Glomerular endothelial cell (primary cell): ENCODE results near the gene PTH. TPM values are rescaled to one million over a fixed set of nuclear protein-coding genes. Genes with fewer than 3 reads are reported as not detected.

Experiments
- DNase-seq: peaks from one replicate; pipeline ENCODE4 v3.0.0-alpha.2; 2011; ENCODE audit warnings: low read depth, low spot score; ENCODE audit errors: extremely low read depth
- total RNA-seq: library from RNA; depleted of rRNA; stranded (reverse); fragments of >200 nt; gene quantifications from 2 replicates; pipeline ENCODE4 v1.2.3, GENCODE V29; 2015

Gene PTH
- not detected in 2 replicates for total RNA-seq

DNA sequence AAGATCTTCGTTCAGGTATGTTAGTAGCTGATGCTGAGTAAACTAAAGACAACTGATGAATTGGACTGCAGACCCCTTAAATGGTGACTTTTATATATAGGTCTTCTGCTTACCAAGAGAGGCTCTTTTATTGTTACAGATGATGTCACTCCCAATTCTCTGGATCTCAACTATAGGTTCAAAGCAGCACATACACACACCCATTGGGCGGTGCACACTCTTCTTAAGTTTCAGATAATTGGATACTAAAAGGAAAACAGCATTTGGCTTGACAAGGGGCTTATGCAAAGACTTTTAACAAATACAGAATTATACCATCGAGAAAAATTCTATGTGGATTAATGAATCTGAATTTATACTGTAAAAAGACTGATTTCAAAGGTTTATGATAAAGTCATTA is at the start of gene PTH:
Gene PTH (minus strand): TSS at position 69 of the 400 bp plus-strand sequence. CDS start 3,142 bp downstream, outside the sequence.
- no peak for DNase-seq

GRCh38 chr11:13538044-13538443 is 42.2 kb upstream of the PTH start:
- no peak for DNase-seq

- DNase-seq: no peak
These were observed 40.0 kb upstream of the PTH start for GRCh38 chr11:13535819-13536218.

DNA sequence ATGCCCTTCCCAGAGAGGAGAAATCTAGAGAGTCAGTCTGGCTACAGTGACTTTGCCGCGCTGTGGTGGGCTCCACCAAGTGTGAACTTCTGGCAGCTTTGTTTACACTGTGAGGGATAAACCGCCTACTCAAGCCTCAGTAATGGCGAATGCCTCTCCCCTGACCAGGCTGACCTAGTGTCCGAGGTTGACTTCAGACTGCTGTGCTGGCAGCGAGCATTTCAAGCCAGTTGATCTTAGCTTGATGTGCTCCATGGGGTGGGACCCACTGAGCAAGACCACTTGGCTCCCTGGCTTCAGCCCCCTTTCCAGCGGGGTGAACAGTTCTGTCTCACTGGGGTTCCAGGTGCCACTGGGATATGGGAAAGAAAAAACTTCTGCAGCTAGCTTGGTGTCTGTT is 38.6 kb upstream of the PTH start:
- DNase-seq: no peak

DNA sequence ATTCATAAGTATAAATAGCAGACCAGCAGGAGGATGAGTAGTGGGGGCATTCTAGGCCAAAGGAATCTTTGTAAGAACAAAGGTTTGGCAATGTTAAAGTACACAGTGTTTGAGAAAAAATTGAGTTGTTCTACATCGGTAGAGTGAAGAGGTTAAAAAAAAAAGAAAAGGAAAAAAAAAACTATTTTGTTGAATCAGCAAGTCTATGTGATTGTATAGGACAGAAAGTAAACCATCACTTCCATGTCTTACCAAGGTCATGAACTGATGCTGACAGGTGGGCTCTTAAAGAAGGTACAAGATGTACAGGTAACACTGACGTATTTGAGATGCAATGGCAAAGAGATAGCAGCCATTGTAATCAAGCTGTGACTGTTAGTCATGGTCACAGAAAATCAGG is 29.5 kb upstream of the PTH start:
- no peak for DNase-seq

DNA sequence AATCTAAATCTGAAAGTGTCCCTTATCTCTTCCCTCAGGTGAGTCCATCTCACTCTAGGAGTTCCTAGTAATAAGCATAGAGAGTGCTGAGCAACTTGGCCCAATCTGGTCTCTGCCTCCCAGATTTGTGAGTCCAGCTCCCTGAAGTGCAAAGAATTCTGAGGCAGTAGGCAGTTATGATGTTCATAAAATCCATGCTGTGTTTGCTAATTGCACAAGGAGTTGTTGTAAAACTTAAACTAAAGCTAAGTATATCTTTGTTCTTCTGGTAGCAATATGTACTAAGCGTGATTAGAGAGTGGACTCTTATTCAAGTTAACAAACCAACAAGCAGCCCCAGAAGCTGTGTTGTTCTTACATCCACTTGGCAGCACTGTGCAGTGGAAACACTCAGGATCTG is 7.6 kb upstream of the PTH start:
- DNase-seq: no peak

- no peak for DNase-seq
These were observed 6.7 kb upstream of the PTH start for GRCh38 chr11:13502492-13502891.

DNA sequence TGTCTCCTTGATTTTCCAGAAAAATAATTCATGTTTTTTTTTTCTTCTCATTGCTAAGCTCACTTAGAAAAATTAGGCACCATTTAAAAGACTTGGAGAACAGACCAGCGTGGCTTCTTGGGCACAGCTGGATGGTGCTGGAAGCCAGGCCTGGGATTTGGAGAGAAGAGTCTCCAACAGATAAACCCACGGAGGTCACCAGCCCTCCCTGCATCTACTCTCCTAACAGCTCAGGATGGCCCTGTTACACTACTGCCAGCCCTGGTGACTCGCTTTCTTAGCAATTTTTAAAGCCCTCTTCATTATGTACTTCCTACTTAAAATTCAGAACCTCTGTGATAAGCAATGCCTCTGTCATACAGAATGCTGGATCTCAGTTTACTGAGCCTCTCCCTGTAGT is 1.7 kb downstream of the PTH start:
- DNase-seq: no peak

GRCh38 chr11:13487661-13488030 is 8.2 kb downstream of the PTH start:
- DNase-seq: no peak

DNA sequence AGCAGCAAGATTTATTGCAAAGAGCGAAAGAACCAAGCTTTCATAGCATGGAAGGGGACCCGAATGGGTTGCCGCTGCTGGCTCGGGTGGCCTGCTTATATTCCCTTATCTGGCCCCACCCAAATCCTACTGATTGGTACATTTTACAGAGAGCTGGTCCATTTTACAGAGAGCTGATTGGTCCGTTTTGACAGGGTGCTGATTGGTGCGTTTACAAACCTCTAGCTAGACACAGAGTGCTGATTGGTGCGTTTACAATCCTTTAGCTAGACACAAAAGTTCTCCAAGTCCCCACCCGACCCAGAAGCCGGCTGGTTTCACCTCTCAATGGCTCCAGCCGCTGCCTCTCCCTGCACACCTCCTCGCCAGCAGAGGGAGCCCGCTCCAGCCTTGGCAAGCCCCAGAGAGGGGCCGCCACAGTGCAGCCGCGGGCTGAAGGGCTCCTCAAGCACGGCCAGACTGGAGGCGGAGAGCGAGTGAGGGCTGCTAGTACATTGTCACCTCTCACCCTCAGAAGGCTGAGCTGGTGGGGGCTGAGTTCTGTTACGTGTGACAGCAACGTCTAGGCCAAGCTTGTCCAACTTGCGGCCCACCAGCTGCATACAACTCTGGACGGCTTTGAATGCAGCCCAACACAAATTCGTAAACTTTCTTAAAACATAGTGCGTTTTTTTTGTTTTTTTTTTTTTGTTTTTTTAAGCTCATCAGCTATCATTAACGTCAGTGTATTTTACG is 8.7 kb downstream of the PTH start:
- DNase-seq: no peak

DNA sequence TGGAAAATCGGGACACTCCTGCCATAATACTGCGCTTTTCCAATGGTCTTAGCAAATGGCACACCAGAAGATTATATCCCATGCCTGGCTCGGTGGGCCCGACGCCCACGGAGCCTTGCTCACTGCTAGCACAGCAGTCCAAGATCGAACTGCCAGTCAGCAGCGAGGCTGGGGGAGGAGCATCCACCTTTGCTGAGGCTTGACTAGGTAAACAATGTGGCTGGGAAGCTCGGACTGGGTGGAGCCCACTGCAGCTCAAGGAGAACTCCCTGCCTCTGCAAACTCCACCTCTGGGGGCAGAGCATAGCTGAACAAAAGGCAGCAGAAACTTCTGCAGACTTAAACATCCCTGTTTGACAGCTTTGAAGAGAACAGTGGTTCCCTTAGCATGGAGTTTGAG is 15.6 kb downstream of the PTH start:
- DNase-seq: no peak

- no peak for DNase-seq
These were observed 16.1 kb downstream of the PTH start for GRCh38 chr11:13479688-13480087.

DNA sequence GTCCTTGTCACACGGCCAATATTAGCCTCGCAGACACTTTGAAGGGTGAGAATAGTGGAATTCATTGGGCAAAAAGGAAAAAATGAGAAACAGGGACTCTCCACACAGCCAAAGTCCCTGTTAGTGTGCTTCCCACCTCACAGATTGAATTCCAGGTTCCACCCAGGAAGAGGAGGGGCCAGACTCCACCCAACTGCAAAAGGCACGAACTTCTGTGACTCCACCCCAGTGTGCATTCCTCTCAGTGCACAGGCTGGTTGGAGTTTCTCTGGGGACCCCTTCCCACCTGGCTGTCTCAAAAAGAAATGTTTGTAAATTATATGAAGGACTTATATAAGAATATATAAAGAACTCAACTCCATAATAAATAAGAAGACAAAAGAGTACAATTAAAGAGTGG is 20.7 kb downstream of the PTH start:
- DNase-seq: no peak

DNA sequence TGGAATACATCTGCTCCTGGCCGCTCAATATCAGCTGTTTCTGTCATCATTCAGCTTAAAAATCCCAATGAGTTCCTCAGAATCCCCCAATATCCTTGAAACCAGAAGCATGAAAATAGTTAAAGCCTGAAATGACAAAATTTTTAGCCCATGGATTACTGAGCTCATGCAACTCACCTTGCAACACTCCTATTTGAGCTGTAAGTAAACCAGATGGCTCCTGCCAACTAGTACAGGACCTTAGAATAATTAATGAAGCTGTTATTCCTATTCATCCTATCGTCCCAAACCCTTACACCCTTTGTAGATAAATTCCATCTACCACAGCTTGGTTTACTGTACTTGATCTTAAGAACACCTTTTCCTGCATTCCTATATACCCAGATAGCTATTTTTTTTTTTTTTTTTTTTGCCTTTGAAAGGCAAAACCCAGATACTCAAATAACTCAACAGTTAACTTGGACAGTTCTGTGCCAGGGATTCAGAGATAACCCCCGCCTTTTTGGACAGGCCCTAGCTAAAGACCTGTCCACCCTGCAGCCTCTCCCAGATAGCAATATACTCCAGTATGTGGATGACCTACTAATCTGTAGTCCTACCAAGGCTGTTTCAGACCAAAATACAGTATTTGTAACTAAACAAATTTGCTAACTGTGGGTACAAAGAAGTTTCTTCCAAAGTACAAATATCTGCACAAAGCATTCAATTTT is 22.6 kb downstream of the PTH start:
- DNase-seq: no peak

GRCh38 chr11:13468750-13469149 is 27.0 kb downstream of the PTH start:
- no peak for DNase-seq

DNA sequence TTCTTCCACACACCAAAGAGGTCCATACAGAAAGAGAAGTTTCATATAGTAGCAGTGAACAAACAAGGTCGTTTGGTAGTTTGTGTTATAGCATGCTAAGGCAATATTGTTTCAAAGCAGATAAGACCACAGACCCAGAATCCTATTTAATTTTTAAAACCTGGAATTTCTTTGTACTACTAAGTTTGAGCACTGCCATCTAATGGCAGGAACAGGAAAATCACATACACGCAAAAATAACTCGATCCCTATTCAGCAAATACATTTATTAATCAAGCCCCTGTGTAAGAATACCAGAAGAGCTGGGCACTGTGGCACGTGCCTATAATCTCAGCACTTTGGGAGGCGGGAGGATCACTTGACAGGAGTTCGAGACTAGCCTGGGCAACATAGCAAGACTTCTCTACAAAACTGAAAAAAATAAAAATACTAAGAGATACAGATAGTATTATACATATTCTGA is 29.9 kb downstream of the PTH start:
- no peak for DNase-seq

DNA sequence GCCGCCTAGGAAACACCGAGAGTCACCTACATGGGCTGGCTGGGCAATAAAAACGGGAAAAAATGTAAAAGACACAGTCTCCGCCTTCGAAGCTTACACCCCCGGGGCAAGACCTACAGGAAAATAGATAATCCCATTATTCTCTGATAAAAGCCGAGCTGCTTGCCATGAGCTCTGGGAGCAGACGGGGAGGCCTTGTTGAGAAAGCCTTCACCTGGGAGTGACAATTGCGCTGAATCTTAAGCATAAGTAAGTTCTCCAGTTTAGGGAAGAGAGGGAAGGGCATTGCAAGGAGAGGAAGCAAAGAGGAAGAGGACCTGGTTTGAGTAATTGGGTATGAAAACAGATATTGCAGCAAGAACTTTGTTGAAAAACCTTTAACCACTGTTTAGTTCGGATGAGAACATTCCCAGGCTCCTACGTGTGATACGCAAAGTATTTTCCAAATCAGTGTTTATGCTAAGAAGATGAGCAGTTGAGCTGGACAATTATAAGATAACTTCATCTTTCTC is 32.0 kb downstream of the PTH start:
- no peak for DNase-seq

GRCh38 chr11:13462901-13463778 is 32.7 kb downstream of the PTH start, which contains the start of gene BTBD10:
Gene BTBD10, minus strand, starts transcription at chr11:13463222. Its CDS starts 18,098 bp downstream, at chr11:13445124.
- no peak for DNase-seq

- DNase-seq: no peak
These were observed 33.4 kb downstream of the PTH start for GRCh38 chr11:13462311-13462900.

DNA sequence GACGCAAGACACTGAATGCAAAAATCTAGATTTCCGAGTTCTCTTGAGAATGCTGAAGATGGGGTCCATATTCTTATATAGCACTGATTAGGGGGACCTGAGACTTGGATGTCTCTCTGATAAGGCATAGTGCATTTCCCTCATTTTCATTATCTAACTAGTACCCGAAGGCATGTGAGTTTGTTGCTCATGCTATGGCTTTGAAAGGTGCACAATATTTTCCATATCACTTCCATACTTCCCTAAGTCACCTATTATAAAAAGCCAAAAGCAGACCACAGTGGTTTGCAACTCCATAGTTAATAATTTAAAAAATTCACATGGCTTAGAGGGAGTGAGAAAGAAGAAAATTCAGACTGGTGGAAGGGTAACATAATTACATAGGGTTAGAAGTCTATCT is 34.5 kb downstream of the PTH start:
- DNase-seq: no peak
